ENCODE data around the gene ACTN4. TPM values are rescaled to one million over a fixed set of nuclear protein-coding genes. Genes with fewer than 3 reads are reported as not detected.
A peak's percentile ranks its signal among the peaks of the same experiment; 100 is the strongest.

Gene ACTN4
- polyA plus RNA-seq, 1 experiment, result 970 TPM

DNA sequence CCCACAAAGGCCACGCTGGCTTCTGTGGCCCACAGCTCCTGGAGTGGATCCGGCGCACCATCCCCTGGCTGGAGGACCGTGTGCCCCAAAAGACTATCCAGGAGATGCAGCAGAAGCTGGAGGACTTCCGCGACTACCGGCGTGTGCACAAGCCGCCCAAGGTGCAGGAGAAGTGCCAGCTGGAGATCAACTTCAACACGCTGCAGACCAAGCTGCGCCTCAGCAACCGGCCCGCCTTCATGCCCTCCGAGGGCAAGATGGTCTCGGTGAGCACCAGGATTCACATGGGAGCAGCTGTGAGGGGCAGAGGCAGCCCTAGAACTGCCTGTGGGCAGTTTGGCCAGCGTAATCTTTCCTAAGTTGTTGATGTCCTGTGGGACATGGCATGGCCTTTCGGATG is 69.6 kb downstream of the ACTN4 start:
- TF ChIP-seq, protein P1, sequence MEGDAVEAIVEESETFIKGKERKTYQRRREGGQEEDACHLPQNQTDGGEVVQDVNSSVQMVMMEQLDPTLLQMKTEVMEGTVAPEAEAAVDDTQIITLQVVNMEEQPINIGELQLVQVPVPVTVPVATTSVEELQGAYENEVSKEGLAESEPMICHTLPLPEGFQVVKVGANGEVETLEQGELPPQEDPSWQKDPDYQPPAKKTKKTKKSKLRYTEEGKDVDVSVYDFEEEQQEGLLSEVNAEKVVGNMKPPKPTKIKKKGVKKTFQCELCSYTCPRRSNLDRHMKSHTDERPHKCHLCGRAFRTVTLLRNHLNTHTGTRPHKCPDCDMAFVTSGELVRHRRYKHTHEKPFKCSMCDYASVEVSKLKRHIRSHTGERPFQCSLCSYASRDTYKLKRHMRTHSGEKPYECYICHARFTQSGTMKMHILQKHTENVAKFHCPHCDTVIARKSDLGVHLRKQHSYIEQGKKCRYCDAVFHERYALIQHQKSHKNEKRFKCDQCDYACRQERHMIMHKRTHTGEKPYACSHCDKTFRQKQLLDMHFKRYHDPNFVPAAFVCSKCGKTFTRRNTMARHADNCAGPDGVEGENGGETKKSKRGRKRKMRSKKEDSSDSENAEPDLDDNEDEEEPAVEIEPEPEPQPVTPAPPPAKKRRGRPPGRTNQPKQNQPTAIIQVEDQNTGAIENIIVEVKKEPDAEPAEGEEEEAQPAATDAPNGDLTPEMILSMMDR (IDR thresholded peaks at IDR 0.05; ENCODE audit: insufficient read depth, low read depth, low read length), result no peak
- ChIA-PET POLR2A (no interaction called here), CTCF (interaction anchor here (0.6 kb wide), 1 partner anchor 57 kb away, joined by 3 read pairs; no protein-coding TSS in a partner anchor)
- peaks cover 68% of the 10 kb centered on the region for H3K36me3 ChIP-seq (ENCODE audit: control insufficient read depth, insufficient read depth, low read length)
- no peak for DNase-seq (ENCODE audit: low read depth)
- no peaks in the 10 kb centered on the region for H3K27me3 ChIP-seq (ENCODE audit: control insufficient read depth, insufficient read depth, low read length)
- no peak overlapping the region for H3K4me3 ChIP-seq (ENCODE audit: low read depth, low read length)

DNA sequence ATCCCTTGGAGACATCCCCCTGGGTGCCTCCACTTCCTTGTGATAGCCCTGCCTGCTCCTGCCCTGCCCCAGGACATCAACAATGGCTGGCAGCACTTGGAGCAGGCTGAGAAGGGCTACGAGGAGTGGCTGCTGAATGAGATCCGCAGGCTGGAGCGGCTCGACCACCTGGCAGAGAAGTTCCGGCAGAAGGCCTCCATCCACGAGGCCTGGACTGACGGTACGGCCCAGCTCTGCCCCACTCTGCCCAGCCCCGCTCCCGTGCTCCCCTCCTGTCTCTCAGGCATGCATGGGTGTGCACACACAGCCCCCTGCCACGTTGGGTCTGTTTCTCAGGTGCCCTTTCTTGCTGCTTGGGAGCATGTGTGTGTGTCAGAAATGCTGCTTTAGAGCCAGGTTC is 70.4 kb downstream of the ACTN4 start:
- CTCF ChIA-PET, result no interaction called here
- POLR2A ChIA-PET, result no interaction called here
- H3K36me3 ChIP-seq (ENCODE audit: control insufficient read depth, insufficient read depth, low read length), result peaks cover 68% of the 10 kb centered on the region

DNA sequence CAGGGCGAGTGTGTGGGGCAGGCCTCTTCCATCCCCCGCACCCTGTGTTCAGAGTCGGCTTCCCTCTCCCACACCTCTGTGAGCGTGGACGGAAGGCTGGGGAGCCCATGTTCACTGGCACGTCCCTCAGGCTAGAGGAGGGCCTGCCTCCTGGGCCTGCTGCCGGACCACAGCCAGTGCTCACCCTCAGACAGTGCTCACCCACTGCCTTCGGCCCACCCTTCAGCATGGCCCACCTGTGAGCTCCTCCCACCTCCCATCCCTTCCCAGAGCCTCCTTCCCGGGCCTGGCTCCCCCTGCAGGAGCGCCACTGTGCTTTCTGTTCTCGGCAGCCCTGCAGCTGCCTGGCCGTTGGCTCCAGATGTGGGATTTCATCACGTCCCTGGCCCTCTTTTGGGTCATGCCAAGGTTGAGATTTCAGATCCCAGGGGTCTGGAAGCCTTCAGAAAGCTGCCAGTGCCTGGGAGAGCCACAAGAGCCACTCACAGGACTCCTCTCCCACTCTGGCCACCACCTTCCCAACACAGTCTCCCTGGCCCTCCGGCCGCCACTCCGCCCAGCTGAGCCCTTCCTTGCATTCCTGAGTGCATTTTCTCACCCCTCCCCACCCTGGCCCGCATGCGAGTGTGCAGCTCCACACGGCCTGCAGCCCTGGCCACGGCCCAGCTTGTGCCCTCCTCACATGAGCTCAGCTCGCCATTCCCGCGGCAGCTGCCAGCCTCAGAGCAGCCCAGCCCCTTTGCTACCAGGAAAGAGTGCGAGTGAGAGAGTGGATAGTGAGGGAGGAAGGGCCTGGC is 71.5 kb downstream of the ACTN4 start:
- H3K36me3 ChIP-seq (ENCODE audit: control insufficient read depth, insufficient read depth, low read length), result peaks cover 70% of the 10 kb centered on the region
- ChIA-PET CTCF (interaction anchor here (0.6 to 1.8 kb wide), 7 partner anchors 10 to 168 kb away, joined by 3 to 5 read pairs (median 3); no protein-coding TSS in a partner anchor), POLR2A (no interaction called here)
- no peak overlapping the region for H3K4me3 ChIP-seq (ENCODE audit: low read depth, low read length)
- no peaks in the 10 kb centered on the region for H3K27me3 ChIP-seq (ENCODE audit: control insufficient read depth, insufficient read depth, low read length)
- TF ChIP-seq, protein P1 (IDR thresholded peaks at IDR 0.05; ENCODE audit: insufficient read depth, low read depth, low read length), result peak; percentile 59
- no peak for DNase-seq (ENCODE audit: low read depth)

More for the DNA sequence above, 70.4 kb downstream of the ACTN4 start:
- no peaks in the 10 kb centered on the region for H3K27me3 ChIP-seq (ENCODE audit: control insufficient read depth, insufficient read depth, low read length)
- H3K4me3 ChIP-seq (ENCODE audit: low read depth, low read length), result no peak overlapping the region
- TF ChIP-seq, protein P1 (IDR thresholded peaks at IDR 0.05; ENCODE audit: insufficient read depth, low read depth, low read length), result no peak
- DNase-seq (ENCODE audit: low read depth), result no peak

DNA sequence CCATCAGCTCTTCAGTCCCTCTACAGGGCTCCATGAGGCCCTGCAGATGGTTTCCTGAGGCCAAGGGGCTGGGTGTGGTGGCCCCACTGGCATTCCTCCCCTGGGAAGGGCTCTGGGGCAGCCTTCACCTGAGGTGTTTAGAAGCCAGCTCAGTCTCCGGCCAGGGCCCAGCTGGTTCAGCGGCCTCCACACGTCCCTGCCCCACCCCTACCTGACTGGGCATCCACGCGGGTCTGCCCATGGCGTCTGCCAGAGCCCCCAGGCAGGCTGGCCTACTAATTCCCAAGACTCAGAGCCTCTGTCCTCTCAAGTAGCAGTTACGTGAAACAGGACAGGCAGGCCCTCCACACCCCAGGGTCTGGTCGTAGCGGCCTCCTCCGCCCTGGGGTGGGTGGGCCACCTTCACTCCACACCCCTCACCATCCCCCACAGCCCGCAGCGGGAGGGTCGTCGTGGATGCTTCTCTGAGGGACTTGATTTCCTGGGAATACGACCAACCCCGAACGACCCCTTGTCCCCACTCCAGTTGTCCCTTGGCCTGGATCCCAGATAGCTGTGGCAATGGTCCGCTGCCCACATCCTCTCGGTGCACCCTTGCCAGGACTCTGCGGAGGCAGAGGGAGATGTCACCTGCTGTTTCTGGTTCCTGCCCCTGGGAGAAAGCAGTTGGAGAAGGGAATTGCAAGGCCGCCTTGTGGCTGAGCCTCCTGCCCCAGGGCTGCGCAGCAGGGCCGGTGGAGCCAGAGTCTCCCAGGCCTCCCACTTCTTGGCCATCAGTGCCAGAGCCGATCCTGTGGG is 72.5 kb downstream of the ACTN4 start:
- POLR2A ChIA-PET, result no interaction called here
- TF ChIP-seq, protein P1 (IDR thresholded peaks at IDR 0.05; ENCODE audit: insufficient read depth, low read depth, low read length), result no peak
- DNase-seq (ENCODE audit: low read depth), result no peak
- Histone ChIP-seq H3K27me3 (ENCODE audit: control insufficient read depth, insufficient read depth, low read length) (no peaks in the 10 kb centered on the region), H3K36me3 (ENCODE audit: control insufficient read depth, insufficient read depth, low read length) (peaks cover 73% of the 10 kb centered on the region), H3K4me3 (ENCODE audit: low read depth, low read length) (no peak overlapping the region)
- CTCF ChIA-PET, result interaction anchor here (0.6 to 1.8 kb wide), 5 partner anchors 9 to 167 kb away, joined by 3 to 5 read pairs (median 3); no protein-coding TSS in a partner anchor

DNA sequence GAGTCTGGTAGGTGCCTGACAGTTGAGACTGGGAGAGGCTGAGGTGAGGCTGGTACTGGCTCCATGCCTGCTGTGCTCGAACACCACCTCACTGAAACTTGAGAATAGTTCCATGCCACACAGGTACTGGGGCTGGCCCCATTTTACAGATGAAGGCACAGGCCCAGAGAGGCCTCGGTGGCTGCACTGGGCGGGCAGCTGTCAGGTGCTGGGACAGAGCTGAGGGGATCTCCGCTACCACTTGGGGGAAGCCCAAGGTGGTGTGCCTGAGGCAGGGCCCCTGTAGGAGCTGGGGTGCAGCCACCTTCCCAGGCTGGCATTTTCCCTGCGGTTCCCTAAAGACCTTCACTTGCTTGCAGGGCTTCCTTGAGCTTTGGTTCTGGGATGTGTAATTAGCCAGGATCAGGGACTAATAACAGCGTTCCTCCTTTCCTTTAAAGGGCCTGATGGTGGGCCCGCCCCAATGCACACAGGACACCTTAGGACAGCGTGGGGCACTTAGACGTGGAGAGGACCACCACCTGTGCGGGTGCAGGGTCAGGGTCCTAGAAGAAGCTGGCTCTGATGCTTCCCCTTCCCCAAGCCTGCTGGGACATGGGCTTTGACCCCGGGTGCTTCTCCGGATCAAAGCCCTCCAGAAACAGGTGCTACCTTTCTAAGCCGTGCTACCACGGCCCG is 73.2 kb downstream of the ACTN4 start:
- Histone ChIP-seq H3K4me3 (ENCODE audit: low read depth, low read length) (no peak overlapping the region), H3K27me3 (ENCODE audit: control insufficient read depth, insufficient read depth, low read length) (no peaks in the 10 kb centered on the region), H3K36me3 (ENCODE audit: control insufficient read depth, insufficient read depth, low read length) (peaks cover 80% of the 10 kb centered on the region)
- CTCF ChIA-PET, result no interaction called here
- no peak for DNase-seq (ENCODE audit: low read depth)
- TF ChIP-seq, protein P1 (IDR thresholded peaks at IDR 0.05; ENCODE audit: insufficient read depth, low read depth, low read length), result no peak
- POLR2A ChIA-PET, result no interaction called here

Data from BJ (cell line).